Omental fat pad (tissue), 4 donors: Measurements from ENCODE around the gene C11orf91. TPM values are rescaled to one million over a fixed set of nuclear protein-coding genes. Genes with fewer than 3 reads are reported as not detected.
A peak's percentile ranks its signal among the peaks of the same experiment; 100 is the strongest.

Experiments used
- ATAC-seq: fragments of 150-250 bp; one replicate; pipeline ENCODE4 v1.9.1; 2016; ENCODE audit warnings: mild to moderate bottlenecking, moderate library complexity; ENCODE audit not compliant: low FRiP score
- DNase-seq: peaks from one replicate; pipeline ENCODE4 v3.0.0-alpha.2; 2019; ENCODE audit warnings: low spot score
- CTCF ChIP-seq, 3 donors: fragments of 450-650 bp; IDR thresholded peaks; one replicate each; pipeline ENCODE4 v1.5.1; 2016 to 2017; ENCODE audit warnings: antibody characterized with exemption in 3 of 3, mild to moderate bottlenecking in 3 of 3, moderate library complexity in 2 of 3
- total RNA-seq, 4 donors: library from RNA; depleted of rRNA; stranded (reverse); fragments of >200 nt; gene quantifications; one replicate each; pipeline ENCODE4 v1.1.0, GENCODE V29; 2016

The C11orf91 gene
- total RNA-seq, 4 donors from 2014 or later = not detected

- DNase-seq (no peak), ATAC-seq (no peak)
- no peak for TF ChIP-seq CTCF (IDR thresholded peaks at IDR 0.05)
Measured at GRCh38 chr11:33694346-33695050, 6.1 kb downstream of the C11orf91 start.

DNA sequence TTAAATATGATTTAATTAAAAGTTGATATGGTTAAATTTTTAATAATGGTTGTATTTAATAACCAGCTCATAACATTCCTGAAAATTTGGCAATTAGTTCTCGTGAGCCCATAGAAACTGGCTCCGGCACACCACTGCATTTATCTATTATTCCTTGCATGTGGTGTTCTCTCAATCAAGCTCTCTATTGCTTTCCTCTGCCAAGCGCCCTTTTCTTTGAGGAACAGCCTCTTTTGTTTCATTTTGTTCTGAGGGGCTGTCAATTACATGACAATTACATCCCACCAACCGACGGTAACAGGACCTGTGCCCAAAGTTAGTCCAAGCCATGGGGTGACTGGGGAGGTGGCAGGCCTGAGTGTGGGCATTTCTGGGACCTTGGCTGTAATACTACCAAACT is 8.1 kb downstream of the C11orf91 start:
- TF ChIP-seq CTCF (IDR thresholded peaks at IDR 0.05) = no peak
- ATAC-seq = no peak
- no peak for DNase-seq

GRCh38 chr11:33692013-33692504 is 8.6 kb downstream of the C11orf91 start:
- peak; percentile 85 for ATAC-seq
- DNase-seq = no peak
- no peak for TF ChIP-seq CTCF (IDR thresholded peaks at IDR 0.05)

- no peak for TF ChIP-seq CTCF (IDR thresholded peaks at IDR 0.05)
- DNase-seq = no peak
- ATAC-seq = no peak
Measured at GRCh38 chr11:33691066-33691864, 9.4 kb downstream of the C11orf91 start.

DNA sequence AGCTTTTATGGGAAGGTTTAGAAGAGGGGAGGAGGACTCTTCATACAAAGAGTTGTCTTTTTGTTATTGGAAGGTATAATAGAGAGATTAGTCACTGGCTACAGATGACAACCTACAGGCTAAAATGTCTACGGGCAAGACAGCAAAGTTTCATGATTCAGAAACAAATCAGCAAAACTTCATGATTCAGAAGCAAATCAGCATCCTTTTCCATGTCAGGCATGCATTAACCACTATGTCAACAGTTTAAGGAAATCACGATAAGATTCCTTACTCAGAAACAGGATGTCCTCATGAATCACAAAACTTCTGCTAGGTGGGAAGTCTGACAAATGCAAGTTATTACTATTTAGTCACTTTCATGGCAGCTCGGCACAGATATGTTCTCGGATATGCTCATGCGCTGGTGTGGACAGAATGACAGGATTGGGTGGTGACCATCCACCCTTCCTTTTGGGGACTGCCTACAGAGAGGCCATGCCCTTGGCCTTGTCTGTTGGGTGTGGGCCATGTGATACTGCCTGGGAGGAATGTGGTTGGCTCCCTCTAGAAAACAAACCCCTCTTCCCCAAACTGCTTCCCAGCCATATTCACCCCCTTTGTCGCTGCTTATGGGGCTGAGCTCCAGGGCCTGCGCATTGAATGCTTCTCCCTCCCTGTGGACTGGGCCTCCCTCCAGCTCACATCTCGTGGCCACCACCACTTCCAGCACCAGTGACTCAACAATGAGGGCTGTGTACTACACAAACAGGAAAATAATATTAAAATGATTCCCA is 10.1 kb downstream of the C11orf91 start:
- no peak for TF ChIP-seq CTCF (IDR thresholded peaks at IDR 0.05)
- DNase-seq = no peak
- peak; percentile 75 for ATAC-seq

- ATAC-seq (no peak), DNase-seq (no peak)
- no peak for TF ChIP-seq CTCF (IDR thresholded peaks at IDR 0.05)
Measured at GRCh38 chr11:33689501-33689900, 11.1 kb downstream of the C11orf91 start.
